IMR-90 (cell line): ENCODE data around the gene KIAA0232. TPM values are rescaled to one million over a fixed set of nuclear protein-coding genes. Genes with fewer than 3 reads are reported as not detected.

Source experiments
- ATAC-seq: fragments of 200-7000 bp; cut with Tn5 transposase; 2 replicates; pipeline ENCODE4 v1.9.1; 2020; ENCODE audit warnings: low read depth, mild to moderate bottlenecking, moderate library complexity
- BruUV-seq: library from RNA; stranded (reverse); fragments of 400-500 nt; replicated peaks from 2 replicates; lab custom pipeline; 2021; lab: Mats Ljungman, UMichigan
- CTCF ChIA-PET: fragments of 300-600 bp; formaldehyde crosslinking; extraction: SDS; loops from one replicate; lab custom pipeline; 2021; ENCODE audit warnings: antibody characterized with exemption; lab: Yijun Ruan, JAX
- POLR2A ChIA-PET: fragments of 300-600 bp; sonication (Branson Sonifier 250); formaldehyde crosslinking; loops from one replicate; lab custom pipeline; 2022; ENCODE audit warnings: antibody characterized with exemption; ENCODE audit not compliant: unreplicated experiment; lab: Charles Lee
- DNase-seq: peaks from one replicate; pipeline ENCODE4 v3.0.0; 2013
- H2AFZ ChIP-seq: replicated peaks from 2 replicates; pipeline ENCODE3; 2013; ENCODE audit warnings: low read length, mild to moderate bottlenecking; ENCODE audit not compliant: poor library complexity
- H2AK5ac ChIP-seq: 2 replicates; pipeline ENCODE4 v1.6.1; 2013; ENCODE audit warnings: low read depth, low read length, inconsistent platforms
- H2AK9ac ChIP-seq: replicated peaks from 2 replicates; pipeline ENCODE3; 2013; ENCODE audit warnings: mild to moderate bottlenecking, low read depth, low read length, moderate library complexity; ENCODE audit not compliant: poor library complexity
- H2BK120ac ChIP-seq: 2 replicates; pipeline ENCODE4 v1.6.1; 2013; ENCODE audit warnings: low read depth, low read length, inconsistent platforms
- H2BK15ac ChIP-seq: 3 replicates; pipeline ENCODE4 v1.6.1; 2013; ENCODE audit warnings: low read depth, low read length, inconsistent platforms
- H2BK20ac ChIP-seq: 2 replicates; pipeline ENCODE4 v1.6.1; 2013; ENCODE audit warnings: low read depth, mild to moderate bottlenecking, inconsistent platforms, low read length, moderate library complexity
- H2BK5ac ChIP-seq: 2 replicates; pipeline ENCODE4 v1.6.1; 2013; ENCODE audit warnings: mild to moderate bottlenecking, low read depth, low read length, inconsistent platforms; ENCODE audit not compliant: poor library complexity, severe bottlenecking
- H3K14ac ChIP-seq: replicated peaks from 2 replicates; pipeline ENCODE4 v1.6.1; 2013; ENCODE audit warnings: low read depth, low read length, inconsistent platforms
- H3K18ac ChIP-seq: 2 replicates; pipeline ENCODE4 v1.6.1; 2013; ENCODE audit warnings: low read depth, low read length, control low read depth
- H3K23ac ChIP-seq: 2 replicates; pipeline ENCODE4 v1.6.1; 2013; ENCODE audit warnings: low read depth, low read length, inconsistent platforms
- H3K27ac ChIP-seq: 2 replicates; pipeline ENCODE4 v1.5.1; 2013; ENCODE audit warnings: mild to moderate bottlenecking, control low read depth, low read length; ENCODE audit not compliant: insufficient read depth
- H3K27me3 ChIP-seq: 2 replicates; pipeline ENCODE4 v1.6.1; 2013; ENCODE audit warnings: low read length; ENCODE audit not compliant: control insufficient read depth, insufficient read depth
- H3K36me3 ChIP-seq: 2 replicates; pipeline ENCODE4 v1.6.1; 2013; ENCODE audit warnings: low read length, mixed read lengths; ENCODE audit not compliant: control insufficient read depth, insufficient read depth
- H3K4ac ChIP-seq: 2 replicates; pipeline ENCODE4 v1.6.1; 2013; ENCODE audit warnings: low read depth, low read length, inconsistent platforms
- H3K4me1 ChIP-seq: 2 replicates; pipeline ENCODE4 v1.6.1; 2013; ENCODE audit warnings: low read length, mixed read lengths; ENCODE audit not compliant: control insufficient read depth, insufficient read depth
- H3K4me2 ChIP-seq: 2 replicates; pipeline ENCODE4 v1.6.1; 2013; ENCODE audit warnings: low read depth, mild to moderate bottlenecking, control low read depth, low read length, moderate library complexity
- H3K4me3 ChIP-seq: 2 replicates; pipeline ENCODE4 v1.5.1; 2013; ENCODE audit warnings: low read depth, mild to moderate bottlenecking, control low read depth, low read length, moderate library complexity; ENCODE audit not compliant: insufficient read depth
- H3K56ac ChIP-seq: 2 replicates; pipeline ENCODE4 v1.6.1; 2013; ENCODE audit warnings: low read length, inconsistent platforms; ENCODE audit not compliant: insufficient read depth; ENCODE audit errors: extremely low read depth
- H3K79me1 ChIP-seq, 2 experiments: 2 replicates each; pipeline ENCODE4 v1.6.1; 2013; ENCODE audit warnings: low read length in 2 of 2, inconsistent platforms in 1 of 2, low read depth in 1 of 2
- H3K9ac ChIP-seq: 2 replicates; pipeline ENCODE4 v1.6.1; 2013; ENCODE audit warnings: low read depth, low read length, control low read depth
- H3K9me1 ChIP-seq: 2 replicates; pipeline ENCODE4 v1.6.1; 2013; ENCODE audit warnings: low read length, inconsistent platforms; ENCODE audit not compliant: insufficient read depth
- H3K9me3 ChIP-seq: 2 replicates; pipeline ENCODE4 v1.6.1; 2013; ENCODE audit warnings: low read length; ENCODE audit not compliant: control insufficient read depth, insufficient read depth
- H4K20me1 ChIP-seq: 2 replicates; pipeline ENCODE4 v1.6.1; 2013; ENCODE audit warnings: low read length, inconsistent platforms; ENCODE audit not compliant: insufficient read depth
- H4K5ac ChIP-seq: 2 replicates; pipeline ENCODE4 v1.6.1; 2013; ENCODE audit warnings: mild to moderate bottlenecking, low read depth, low read length, control low read depth
- H4K8ac ChIP-seq, 2 experiments: 2 replicates each; pipeline ENCODE4 v1.6.1; 2013; ENCODE audit warnings: low read depth in 2 of 2, low read length in 2 of 2, control low read depth in 1 of 2, inconsistent platforms in 1 of 2
- H4K91ac ChIP-seq: 2 replicates; pipeline ENCODE4 v1.6.1; 2013; ENCODE audit warnings: low read depth, low read length, inconsistent platforms; ENCODE audit not compliant: insufficient read depth
- CHD1 ChIP-seq: IDR thresholded peaks from 2 replicates; pipeline ENCODE4 v1.6.1; 2012; ENCODE audit warnings: low read depth, low read length, improper control_type of control experiment
- WGBS, 2 experiments: methylation state at CpG; one replicate each; pipeline versions ENCODE4 v1.1.5 to v1.1.7; 2013; ENCODE audit warnings: missing lambda C conversion rate in 2 of 2; ENCODE audit not compliant: insufficient read length in 1 of 2; ENCODE audit errors: extremely low coverage in 2 of 2; 5-methylcytosine and 5-hydroxymethylcytosine counted together
- dilution Hi-C: fragments of 300-500 bp; cut with HindIII; formaldehyde crosslinking; loops from one replicate; pipeline ENCODE4 v1.14.3; 2018; ENCODE audit warnings: low sequenced_read_pairs; ENCODE audit not compliant: unreplicated experiment
- in situ Hi-C: fragments of 300-500 bp; cut with MboI; formaldehyde crosslinking; loops from 3 replicates; pipeline ENCODE4 v1.14.3; 2019; ENCODE audit warnings: low sequenced_read_pairs, inconsistent platforms, mixed read lengths
- intact Hi-C: fragments of 100-400 bp; cut with micrococcal nuclease; formaldehyde crosslinking; loops from 2 replicates; pipeline ENCODE4 v1.10.0; 2022
- polyA plus RNA-seq, 3 experiments: library from polyadenylated mRNA; depleted of rRNA; stranded (reverse); fragments of >200 nt; gene quantifications; 2 replicates each; pipeline ENCODE4 v1.2.3, GENCODE V29; 2012; ENCODE audit warnings: low replicate concordance in 1 of 3
- total RNA-seq: library from RNA; depleted of rRNA; stranded (reverse); fragments of >200 nt; gene quantifications from 2 replicates; pipeline ENCODE4 v1.2.3, GENCODE V29; 2012
- TF ChIP-seq, protein P1 (sequence below): conservative IDR thresholded peaks from 2 replicates; pipeline ENCODE4 v1.5.1; 2012; ENCODE audit warnings: mild to moderate bottlenecking, low read depth, low read length, improper control_type of control experiment

KIAA0232 gene
- total and polyA plus RNA-seq, 2 of the 4 experiments (the other 2 are of a cell fraction) = 6.8 to 19.5 TPM

- Histone ChIP-seq H2BK20ac (no peak overlapping the region), H3K4me2 (no peak overlapping the region), H3K23ac (no peak overlapping the region), H3K9ac (no peak overlapping the region), H2BK120ac (no peak overlapping the region), H3K9me1 (no peaks in the 10 kb centered on the region), H2AK5ac (no peak overlapping the region), H3K56ac (no peak overlapping the region), H3K9me3 (no peaks in the 10 kb centered on the region; the same call in 1 of the 2 replicates), H3K4me3 (no peak overlapping the region), H2AK9ac (peak overlapping the region; percentile 7), H4K20me1 (no peaks in the 10 kb centered on the region), H2AFZ (peak overlapping the region; percentile 51), H4K5ac (no peak overlapping the region), H3K4ac (no peak overlapping the region), H3K18ac (no peak overlapping the region), H4K91ac (no peak overlapping the region), H2BK15ac (no peak overlapping the region), H3K79me1 (no peaks in the 10 kb centered on the region), H3K14ac (no peak overlapping the region), H3K27ac (no peak overlapping the region), H2BK5ac (no peak overlapping the region), H3K4me1 (peaks cover 3% of the 10 kb centered on the region), H3K27me3 (peaks cover 44% of the 10 kb centered on the region), H4K8ac (no peak overlapping the region), H3K36me3 (no peaks in the 10 kb centered on the region)
- DNase-seq (no peak), ATAC-seq (no peak)
- ChIA-PET POLR2A (no interaction called here), CTCF (no interaction called here)
- no TSS peak for BruUV-seq
- in situ Hi-C loops = no loop called here
- TF ChIP-seq, protein P1, sequence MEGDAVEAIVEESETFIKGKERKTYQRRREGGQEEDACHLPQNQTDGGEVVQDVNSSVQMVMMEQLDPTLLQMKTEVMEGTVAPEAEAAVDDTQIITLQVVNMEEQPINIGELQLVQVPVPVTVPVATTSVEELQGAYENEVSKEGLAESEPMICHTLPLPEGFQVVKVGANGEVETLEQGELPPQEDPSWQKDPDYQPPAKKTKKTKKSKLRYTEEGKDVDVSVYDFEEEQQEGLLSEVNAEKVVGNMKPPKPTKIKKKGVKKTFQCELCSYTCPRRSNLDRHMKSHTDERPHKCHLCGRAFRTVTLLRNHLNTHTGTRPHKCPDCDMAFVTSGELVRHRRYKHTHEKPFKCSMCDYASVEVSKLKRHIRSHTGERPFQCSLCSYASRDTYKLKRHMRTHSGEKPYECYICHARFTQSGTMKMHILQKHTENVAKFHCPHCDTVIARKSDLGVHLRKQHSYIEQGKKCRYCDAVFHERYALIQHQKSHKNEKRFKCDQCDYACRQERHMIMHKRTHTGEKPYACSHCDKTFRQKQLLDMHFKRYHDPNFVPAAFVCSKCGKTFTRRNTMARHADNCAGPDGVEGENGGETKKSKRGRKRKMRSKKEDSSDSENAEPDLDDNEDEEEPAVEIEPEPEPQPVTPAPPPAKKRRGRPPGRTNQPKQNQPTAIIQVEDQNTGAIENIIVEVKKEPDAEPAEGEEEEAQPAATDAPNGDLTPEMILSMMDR = 0 out of 2 replicates have a peak, but pooled peaks have one; percentile 8
- no peak for TF ChIP-seq CHD1
- dilution Hi-C loops = no loop called here
- intact Hi-C loops = no loop called here
- 79% methylated on average over 12 of the region's 16 CpGs; no CpG with 5 or more reads in 1 of the 2 experiments for WGBS, 2 experiments
These were observed 19.1 kb upstream of the KIAA0232 start for GRCh38 chr4:6763330-6763851.
